ENCODE data around the gene KEAP1. TPM values are rescaled to one million over a fixed set of nuclear protein-coding genes. Genes with fewer than 3 reads are reported as not detected.

The KEAP1 gene
- total RNA-seq, 2 donors from 2014 or later, result 65.2 to 70.7 TPM

DNA sequence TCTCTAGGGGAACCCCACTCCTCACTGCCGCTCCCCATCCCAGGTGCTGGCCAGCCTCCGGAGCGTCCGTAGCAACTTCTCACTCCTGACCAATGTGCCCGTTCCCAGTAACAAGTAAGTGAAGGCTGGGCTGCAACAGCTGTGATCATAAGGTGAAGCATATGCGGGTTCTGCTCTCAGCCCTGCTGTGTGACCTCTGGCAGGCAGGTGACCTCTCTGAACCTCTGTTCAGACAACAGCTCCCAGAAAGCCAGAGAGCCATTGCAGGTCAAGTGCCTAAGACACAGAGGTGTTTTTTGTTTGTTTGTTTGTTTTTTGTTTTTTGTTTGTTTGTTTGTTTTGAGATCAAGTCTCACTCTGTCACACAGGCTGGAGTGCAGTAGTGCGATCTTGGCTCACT lies 54.1 kb downstream of the KEAP1 start:
- Mint-ChIP-seq H3K9me3 (no peaks in the 10 kb centered on the region), H3K27me3 (ENCODE audit: low read depth) (peaks cover 14% of the 10 kb centered on the region), H3K4me3 (no peak overlapping the region), H3K4me1 (ENCODE audit: low read depth) (peaks cover 8% of the 10 kb centered on the region), H3K27ac (no peak overlapping the region), H3K36me3 (ENCODE audit: insufficient read depth in 2 of 2) (no peaks in the 10 kb centered on the region)
- ATAC-seq (replicated peaks in 1 of 2) (no peak), DNase-seq (no peak)

DNA sequence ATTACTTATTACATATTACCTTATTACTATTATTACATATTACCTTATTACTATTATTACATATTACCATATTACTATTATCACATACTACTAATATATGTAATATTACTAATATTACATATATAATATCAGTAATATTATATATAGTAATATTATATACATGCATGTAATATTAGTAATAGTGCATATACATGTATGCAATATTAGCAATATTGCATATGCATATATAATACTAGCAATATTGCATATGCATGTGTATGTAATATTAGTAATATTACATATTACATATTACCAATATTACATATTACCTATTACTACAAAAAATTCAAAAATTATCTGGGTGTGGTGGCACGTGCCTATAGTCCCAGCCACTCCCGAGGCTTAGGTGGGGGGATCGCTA lies 60.5 kb downstream of the KEAP1 start:
- no peak for DNase-seq
- H3K27me3 Mint-ChIP-seq (ENCODE audit: low read depth), result no peaks in the 10 kb centered on the region
- ATAC-seq (replicated peaks in 1 of 2), result no peak
- no peak overlapping the region for H3K27ac Mint-ChIP-seq
- no peaks in the 10 kb centered on the region for H3K4me1 Mint-ChIP-seq (ENCODE audit: low read depth)
- no peaks in the 10 kb centered on the region for H3K9me3 Mint-ChIP-seq
- no peak overlapping the region for H3K4me3 Mint-ChIP-seq
- no peaks in the 10 kb centered on the region for H3K36me3 Mint-ChIP-seq (ENCODE audit: insufficient read depth in 2 of 2)

DNA sequence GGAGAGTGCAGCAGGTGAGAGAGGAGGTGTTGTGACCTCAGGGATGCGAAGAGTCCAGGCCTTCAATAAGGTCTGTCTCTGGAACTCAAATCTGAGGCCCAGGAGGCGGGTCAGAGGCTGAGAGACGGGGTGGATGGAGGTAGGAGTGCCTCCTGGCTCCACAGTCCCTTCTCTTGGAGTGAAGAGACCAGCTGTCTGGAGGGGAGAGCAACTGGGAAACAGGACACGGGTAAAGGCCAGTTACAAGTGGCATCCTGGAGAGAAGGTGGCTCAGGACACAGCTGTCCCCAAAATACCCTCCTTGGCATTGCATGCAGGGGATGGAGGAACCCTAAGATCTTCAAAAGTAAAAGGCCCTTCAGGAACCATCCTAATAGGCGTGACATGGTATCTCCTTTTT lies 63.6 kb downstream of the KEAP1 start:
- ATAC-seq (replicated peaks in 1 of 2) (no peak), DNase-seq (no peak)
- Mint-ChIP-seq H3K27me3 (ENCODE audit: low read depth) (no peaks in the 10 kb centered on the region), H3K4me1 (ENCODE audit: low read depth) (peaks cover 8% of the 10 kb centered on the region), H3K4me3 (no peak overlapping the region), H3K9me3 (no peaks in the 10 kb centered on the region), H3K27ac (no peak overlapping the region), H3K36me3 (ENCODE audit: insufficient read depth in 2 of 2) (no peaks in the 10 kb centered on the region)

Other genes starting within 250 kb of the KEAP1 start
- 10 to 100 TPM; 20.7 to 40.1 TPM for gene ICAM1, start 232.2 kb downstream of the KEAP1 start, total RNA-seq
- gene ICAM4, start 216.4 kb downstream of the KEAP1 start, total RNA-seq, result 1 to 10 TPM; 1.5 to 1.9 TPM
- gene ICAM5, start 213.4 kb downstream of the KEAP1 start, total RNA-seq, result 1 to 10 TPM; 3.1 to 3.8 TPM
- gene ZGLP1, start 193.5 kb downstream of the KEAP1 start, total RNA-seq, result 1 to 10 TPM; 5.9 TPM
- 10 to 100 TPM; 13.0 to 16.3 TPM for gene FDX2, start 187.3 kb downstream of the KEAP1 start, total RNA-seq
- 10 to 100 TPM; 60.2 to 68.3 TPM for gene RAVER1, start 169.8 kb downstream of the KEAP1 start, total RNA-seq
- gene ICAM3, start 163.7 kb downstream of the KEAP1 start, total RNA-seq, result 100 to 1,000 TPM; 163 to 183 TPM
- gene TYK2, start 122.8 kb downstream of the KEAP1 start, total RNA-seq, result 100 to 1,000 TPM; 174 to 222 TPM
- 100 to 1,000 TPM; 128 to 137 TPM for gene CDC37, start 99.8 kb downstream of the KEAP1 start, total RNA-seq
- 10 to 100 TPM; 21.8 to 36.8 TPM for gene PDE4A, start 82.8 kb downstream of the KEAP1 start, total RNA-seq
- gene S1PR5, start 14.1 kb upstream of the KEAP1 start, total RNA-seq, result 1 to 10 TPM in 1 of 2 donors, under 1 TPM in 1; 0.19 to 1.8 TPM
- 10 to 100 TPM; 35.4 to 37.0 TPM for gene ATG4D, start 40.5 kb upstream of the KEAP1 start, total RNA-seq
- 10 to 100 TPM; 48.4 to 61.7 TPM for gene KRI1, start 62.7 kb upstream of the KEAP1 start, total RNA-seq
- gene CDKN2D, start 65.6 kb upstream of the KEAP1 start, total RNA-seq, result 10 to 100 TPM; 69.6 to 72.8 TPM
- not detected for gene AP1M2, start 84.0 kb upstream of the KEAP1 start, total RNA-seq
- 100 to 1,000 TPM; 131 to 148 TPM for gene SLC44A2, start 122.2 kb upstream of the KEAP1 start, total RNA-seq
- 100 to 1,000 TPM; 297 to 311 TPM for gene ILF3, start 151.0 kb upstream of the KEAP1 start, total RNA-seq
- gene QTRT1, start 198.1 kb upstream of the KEAP1 start, total RNA-seq, result 10 to 100 TPM; 48.9 to 49.5 TPM
- gene DNM2, start 214.7 kb upstream of the KEAP1 start, total RNA-seq, result 100 to 1,000 TPM; 241 to 266 TPM

Data from activated T-cell treated with anti-CD3 and anti-CD28 coated beads, Interleukin-2, amount 50 U/mL, for 72 hours (primary cell).